8988T (cell line): ENCODE results near the gene ARF3.
"Not testable (repeated sequence)": the region's sequence is repeated elsewhere in the genome, so short reads cannot be mapped to it uniquely, and the experiment has no call there.

Source experiments
- DNase-seq: peaks from one replicate; pipeline ENCODE4 v3.0.0; 2011

The ARF3 gene

GRCh38 chr12:48924617-48925303, 32.5 kb downstream of the ARF3 start:
- DNase-seq, result peak; percentile 59

- DNase-seq, result no peak
Observed at GRCh38 chr12:48923117-48923516, 34.2 kb downstream of the ARF3 start.

GRCh38 chr12:48917857-48918537, 39.3 kb downstream of the ARF3 start:
- DNase-seq, result no peak

GRCh38 chr12:48910196-48910595, 47.1 kb downstream of the ARF3 start:
- DNase-seq, result no peak

- not testable (repeated sequence) for DNase-seq
Observed at GRCh38 chr12:48909698-48910097, 47.6 kb downstream of the ARF3 start.

GRCh38 chr12:48907245-48907644, 50.0 kb downstream of the ARF3 start:
- no peak for DNase-seq

- DNase-seq, result peak; percentile 50
Observed at GRCh38 chr12:48903982-48904411, 53.3 kb downstream of the ARF3 start.

GRCh38 chr12:48903363-48903981, 53.8 kb downstream of the ARF3 start:
- DNase-seq, result no peak

GRCh38 chr12:48901278-48901677, 56.0 kb downstream of the ARF3 start:
- DNase-seq, result no peak

- DNase-seq, result no peak
Observed at GRCh38 chr12:48899651-48900050, 57.6 kb downstream of the ARF3 start.

GRCh38 chr12:48894271-48894670, 63.0 kb downstream of the ARF3 start:
- DNase-seq, result no peak

GRCh38 chr12:48890657-48891418, 66.4 kb downstream of the ARF3 start:
- peak; percentile 43 for DNase-seq

- DNase-seq, result no peak
Observed at GRCh38 chr12:48889679-48890078, 67.6 kb downstream of the ARF3 start.
